Suppressor macrophage (primary cell): ENCODE data around the gene L3MBTL1.

ENCODE experiments used
- DNase-seq, 4 experiments: peaks; one replicate each; pipeline ENCODE4 v3.0.0-alpha.2; 2020 to 2022

L3MBTL1 gene

GRCh38 chr20:43536041-43536816 is 28.7 kb downstream of the L3MBTL1 start:
- no peak for DNase-seq

- DNase-seq = no peak
Measured at GRCh38 chr20:43536817-43537440, 29.4 kb downstream of the L3MBTL1 start.

GRCh38 chr20:43537921-43538877 is 30.7 kb downstream of the L3MBTL1 start:
- DNase-seq = peak; percentile 55 to 74 (median 63)

DNA sequence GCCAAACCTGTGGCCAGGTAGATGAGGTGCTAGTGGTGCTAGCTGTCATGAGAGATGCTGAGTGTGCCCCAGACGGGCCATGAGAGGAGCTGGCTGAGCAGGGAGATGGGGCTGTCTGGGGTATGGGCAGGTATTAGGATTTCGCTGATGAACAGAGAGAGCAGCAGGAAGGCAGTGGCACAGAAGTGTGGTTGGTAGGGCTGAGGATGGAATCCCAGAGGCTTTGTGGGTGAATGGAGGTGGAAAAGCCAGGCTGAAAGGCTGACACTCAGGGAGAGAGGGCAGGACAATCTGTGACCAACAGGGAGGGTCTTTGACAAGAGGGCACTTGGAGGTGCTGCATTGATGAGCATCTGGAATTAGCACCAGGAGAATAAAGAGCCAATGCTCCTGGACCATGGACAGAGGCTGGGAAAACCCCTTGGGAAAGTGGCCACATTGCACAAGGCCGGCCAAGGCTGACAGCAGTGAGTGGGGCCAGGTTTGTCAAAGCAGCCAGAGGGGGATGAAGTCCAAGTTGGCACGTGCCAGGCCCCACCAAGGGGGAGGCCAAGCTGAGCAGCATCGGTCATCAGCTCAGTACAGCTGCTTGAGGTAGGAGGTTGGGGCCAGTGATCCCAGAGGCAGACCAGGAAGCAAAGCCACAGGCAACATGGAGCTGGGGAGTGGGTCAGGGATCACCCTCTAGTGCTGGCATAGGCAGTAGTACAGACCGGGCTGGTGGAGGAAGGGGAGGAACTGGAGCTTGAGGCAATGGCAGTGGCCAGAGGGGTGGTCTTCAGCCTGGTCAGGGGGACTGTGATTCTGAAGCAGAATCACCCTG is 31.6 kb downstream of the L3MBTL1 start:
- DNase-seq = no peak

DNA sequence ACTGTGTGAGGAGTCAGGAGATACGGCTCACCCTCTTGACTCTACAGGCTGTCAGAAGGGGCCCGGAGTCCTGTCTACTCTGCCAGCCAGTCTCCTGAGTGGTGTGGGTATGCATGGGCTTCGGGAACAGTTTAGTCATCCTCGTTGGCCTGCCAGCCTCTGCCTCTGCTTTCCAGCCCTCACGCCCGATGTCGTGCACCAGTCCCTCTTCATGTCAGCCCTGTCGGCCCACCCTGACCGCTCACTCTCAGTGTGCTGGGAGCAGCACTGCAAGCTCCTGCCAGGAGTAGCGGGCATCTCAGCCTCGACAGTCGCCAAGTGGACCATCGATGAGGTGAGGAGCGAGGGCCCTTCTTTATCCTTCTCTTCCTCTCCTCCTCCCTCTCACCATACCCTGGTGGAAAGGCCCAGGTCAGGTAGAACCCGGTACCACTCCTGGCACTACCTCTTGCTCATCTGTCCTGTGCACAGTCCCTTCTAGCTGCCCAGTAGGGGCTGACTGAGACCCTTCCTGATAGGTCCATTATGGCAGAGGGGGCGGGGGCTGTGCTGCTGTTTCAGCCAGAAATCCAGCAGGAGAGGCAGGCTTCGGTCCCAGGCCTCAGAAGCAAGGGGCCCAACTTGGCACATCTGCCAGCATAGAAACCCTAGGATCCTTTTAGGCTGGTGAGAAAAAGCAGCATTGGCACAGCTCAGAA is 32.6 kb downstream of the L3MBTL1 start:
- no peak for DNase-seq

DNA sequence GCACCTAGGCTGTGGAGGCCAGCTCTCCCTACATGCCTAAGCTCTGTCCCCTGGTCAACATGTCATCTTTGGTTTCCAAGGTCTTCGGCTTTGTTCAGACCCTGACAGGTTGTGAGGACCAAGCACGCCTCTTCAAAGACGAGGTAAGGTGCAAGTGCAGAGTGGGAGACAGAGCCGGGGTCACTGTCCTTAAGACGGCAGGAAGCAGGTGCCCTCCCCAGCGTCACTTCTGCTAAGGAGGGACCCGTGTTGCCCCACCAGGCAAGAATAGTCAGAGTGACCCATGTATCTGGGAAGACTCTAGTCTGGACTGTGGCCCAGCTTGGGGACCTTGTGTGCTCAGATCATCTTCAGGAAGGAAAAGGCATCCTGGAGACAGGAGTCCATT is 33.2 kb downstream of the L3MBTL1 start:
- no peak for DNase-seq

DNA sequence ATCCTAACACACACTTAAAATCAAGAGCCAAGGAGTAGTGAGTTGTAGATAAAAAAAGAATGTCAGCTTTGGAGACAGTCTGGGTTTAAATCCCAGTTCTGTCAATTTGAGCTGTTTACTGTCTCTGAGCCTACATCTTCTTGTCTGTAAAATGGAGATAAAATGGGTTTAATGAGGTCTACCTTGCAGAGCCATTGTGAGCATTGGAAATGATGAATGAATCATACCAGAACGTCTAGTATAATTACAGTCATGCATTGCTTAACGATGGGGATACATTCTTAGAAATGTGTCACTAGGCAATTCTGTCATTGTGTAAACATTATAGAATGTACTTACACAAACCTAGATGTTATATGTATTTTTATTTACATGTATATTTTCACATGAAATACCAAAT is 33.7 kb downstream of the L3MBTL1 start:
- DNase-seq = no peak

- DNase-seq = no peak
Measured at GRCh38 chr20:43542161-43542560, 34.7 kb downstream of the L3MBTL1 start.

GRCh38 chr20:43542674-43543073 is 35.2 kb downstream of the L3MBTL1 start:
- DNase-seq = no peak

GRCh38 chr20:43543138-43543537 is 35.6 kb downstream of the L3MBTL1 start:
- no peak for DNase-seq

GRCh38 chr20:43544501-43544900 is 37.0 kb downstream of the L3MBTL1 start:
- no peak for DNase-seq

- peak in 1 of 4 experiments; percentile 27 for DNase-seq
Measured at GRCh38 chr20:43545837-43546578, 38.5 kb downstream of the L3MBTL1 start.

DNA sequence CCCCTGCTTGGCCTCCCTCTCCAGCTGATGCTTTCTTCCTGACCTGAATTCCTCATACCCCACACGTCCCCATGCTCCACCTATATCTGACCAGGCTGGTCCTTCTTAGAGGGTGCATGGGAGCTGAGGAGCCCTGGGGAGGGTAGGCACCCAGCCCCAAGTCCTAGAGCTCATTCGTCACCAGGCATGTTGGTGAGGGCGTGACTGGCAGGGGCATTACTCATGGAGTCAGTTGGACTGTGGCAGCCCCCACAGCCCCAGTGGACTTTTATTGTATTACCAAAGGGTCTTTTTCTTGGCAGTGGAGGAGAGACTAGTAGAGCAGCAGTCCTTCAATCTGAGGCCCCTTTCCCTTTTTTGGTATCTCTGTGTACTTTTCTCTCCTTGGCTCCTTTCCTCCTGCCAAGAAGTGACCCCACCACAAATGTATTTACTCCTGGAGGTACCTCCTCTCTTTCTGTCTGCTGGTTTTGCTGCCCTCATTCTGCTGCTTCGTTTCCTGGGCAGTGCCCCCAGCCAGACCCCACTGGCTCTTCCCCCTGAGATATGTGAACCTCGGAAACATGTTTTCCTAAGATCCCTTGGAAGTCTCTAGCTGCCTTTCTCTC is 40.9 kb downstream of the L3MBTL1 start:
- DNase-seq = no peak

GRCh38 chr20:43549416-43550065 is 42.0 kb downstream of the L3MBTL1 start:
- no peak for DNase-seq

DNA sequence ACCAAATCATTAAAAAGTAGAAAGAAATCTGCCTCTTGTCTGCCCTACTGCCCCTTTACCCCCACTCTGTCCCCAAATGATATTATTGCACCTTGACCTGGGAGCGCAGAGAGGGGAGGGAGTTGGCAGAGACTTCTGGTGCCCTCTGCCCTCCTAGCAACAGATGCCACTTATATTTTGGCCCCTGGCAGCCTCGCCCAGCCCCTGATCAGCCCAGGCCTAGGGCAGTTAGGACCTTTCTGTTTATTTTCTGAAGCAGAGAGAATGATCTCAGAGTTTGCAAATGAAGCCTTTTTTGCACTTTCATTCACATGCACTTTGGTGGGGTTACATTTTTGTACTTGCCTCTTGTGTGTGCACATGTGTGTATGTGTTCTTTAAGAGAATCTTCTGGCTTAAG is 43.0 kb downstream of the L3MBTL1 start:
- no peak for DNase-seq

- peak in 1 of 4 experiments; percentile 4 for DNase-seq
Measured at GRCh38 chr20:43554369-43554768, 46.9 kb downstream of the L3MBTL1 start.

- DNase-seq = peak; percentile 5 to 34 (median 24)
Measured at GRCh38 chr20:43558412-43559146, 51.1 kb downstream of the L3MBTL1 start, which contains the start of gene SGK2. SGK2 (plus strand) TSS chr20:43559027; CDS start chr20:43566496, 7,469 bp downstream.

GRCh38 chr20:43559147-43559987 is 51.9 kb downstream of the L3MBTL1 start:
- no peak for DNase-seq
